HEK293T (cell line): Measurements from ENCODE around the gene AMFR.

Experiments
- CTCF ChIA-PET: fragments of 350-600 bp; formaldehyde crosslinking; extraction: SDS; loops from one replicate; lab custom pipeline; 2021; ENCODE audit warnings: antibody characterized with exemption, inconsistent platforms; lab: Yijun Ruan, JAX
- POLR2A ChIA-PET: fragments of 350-600 bp; formaldehyde crosslinking; extraction: SDS; loops from one replicate; lab custom pipeline; 2020; ENCODE audit warnings: antibody characterized with exemption, inconsistent platforms; lab: Yijun Ruan, JAX
- DNase-seq: peaks from one replicate; pipeline ENCODE4 v3.0.0; 2012; ENCODE audit warnings: mixed read lengths; ENCODE audit errors: extremely low spot score
- ARNT ChIP-seq: fragments of 450-650 bp; IDR thresholded peaks from 2 replicates; pipeline ENCODE4 v1.6.1; 2017; ENCODE audit warnings: mild to moderate bottlenecking
- BHLHE40 ChIP-seq: fragments of 450-650 bp; IDR thresholded peaks from 2 replicates; pipeline ENCODE4 v1.6.1; 2016; ENCODE audit warnings: mild to moderate bottlenecking, moderate library complexity, borderline replicate concordance
- CTBP1 ChIP-seq: fragments of 450-650 bp; IDR thresholded peaks from 2 replicates; pipeline ENCODE4 v1.6.1; 2016; ENCODE audit warnings: borderline replicate concordance
- ELF4 ChIP-seq: fragments of 450-650 bp; IDR thresholded peaks from 2 replicates; pipeline ENCODE4 v1.6.1; 2017; ENCODE audit warnings: antibody characterized with exemption
- FOXA1 ChIP-seq: fragments of 450-650 bp; IDR thresholded peaks from 2 replicates; pipeline ENCODE4 v1.6.1; 2016; ENCODE audit warnings: mild to moderate bottlenecking
- FOXK2 ChIP-seq: fragments of 450-650 bp; IDR thresholded peaks from 2 replicates; pipeline ENCODE4 v1.6.1; 2016; ENCODE audit warnings: mild to moderate bottlenecking
- FOXM1 ChIP-seq: fragments of 450-650 bp; IDR thresholded peaks from 2 replicates; pipeline ENCODE4 v1.6.1; 2017; ENCODE audit warnings: mild to moderate bottlenecking, borderline replicate concordance
- HDGF ChIP-seq: fragments of 450-650 bp; IDR thresholded peaks from 2 replicates; pipeline ENCODE4 v1.6.1; 2017; ENCODE audit warnings: antibody characterized with exemption, borderline replicate concordance
- L3MBTL2 ChIP-seq: fragments of 450-650 bp; conservative IDR thresholded peaks from 2 replicates; pipeline ENCODE4 v1.6.1; 2016; ENCODE audit warnings: mild to moderate bottlenecking
- LEF1 ChIP-seq: fragments of 450-650 bp; IDR thresholded peaks from 2 replicates; pipeline ENCODE4 v1.6.1; 2017; ENCODE audit warnings: mild to moderate bottlenecking, borderline replicate concordance
- NFRKB ChIP-seq: fragments of 450-650 bp; IDR thresholded peaks from 2 replicates; pipeline ENCODE4 v1.6.1; 2016; ENCODE audit warnings: mild to moderate bottlenecking, moderate library complexity
- SP1 ChIP-seq: fragments of 450-650 bp; IDR thresholded peaks from 2 replicates; pipeline ENCODE4 v1.6.1; 2017
- SUZ12 ChIP-seq: fragments of 450-650 bp; IDR thresholded peaks from 2 replicates; pipeline ENCODE4 v1.6.1; 2016; ENCODE audit warnings: mild to moderate bottlenecking
- TARDBP ChIP-seq: fragments of 450-650 bp; IDR thresholded peaks from 2 replicates; pipeline ENCODE4 v1.6.1; 2016
- ZNF384 ChIP-seq: fragments of 450-650 bp; IDR thresholded peaks from 2 replicates; pipeline ENCODE4 v1.6.1; 2016
- TF ChIP-seq, protein P1 (sequence below): fragments of 450-650 bp; IDR thresholded peaks from 2 replicates; pipeline ENCODE4 v1.6.1; 2016

The AMFR gene

DNA sequence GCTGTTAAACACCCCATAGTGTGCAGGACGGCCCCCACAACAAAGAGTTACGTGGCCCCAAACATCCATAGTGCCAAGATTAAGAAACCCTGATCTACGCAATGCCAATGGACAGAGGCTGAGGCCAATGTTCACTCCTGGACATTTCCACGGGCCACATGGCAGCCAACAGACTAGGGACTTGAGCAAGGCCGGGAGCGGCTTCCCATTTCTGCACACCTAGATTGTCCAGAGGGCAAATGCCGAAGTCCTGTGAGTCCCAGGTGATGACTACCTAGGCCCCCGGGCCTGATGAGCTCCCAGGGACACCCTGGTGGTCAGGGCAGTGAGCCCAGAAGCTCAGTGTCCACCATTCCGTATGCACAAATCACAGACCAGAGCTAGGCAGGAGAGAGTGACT, 95.5 kb downstream of the AMFR start:
- TF ChIP-seq FOXK2 = no peak
- no peak for TF ChIP-seq ARNT
- no peak for TF ChIP-seq LEF1
- no peak for TF ChIP-seq BHLHE40
- no peak for TF ChIP-seq ELF4
- no peak for TF ChIP-seq SUZ12
- TF ChIP-seq, protein P1, sequence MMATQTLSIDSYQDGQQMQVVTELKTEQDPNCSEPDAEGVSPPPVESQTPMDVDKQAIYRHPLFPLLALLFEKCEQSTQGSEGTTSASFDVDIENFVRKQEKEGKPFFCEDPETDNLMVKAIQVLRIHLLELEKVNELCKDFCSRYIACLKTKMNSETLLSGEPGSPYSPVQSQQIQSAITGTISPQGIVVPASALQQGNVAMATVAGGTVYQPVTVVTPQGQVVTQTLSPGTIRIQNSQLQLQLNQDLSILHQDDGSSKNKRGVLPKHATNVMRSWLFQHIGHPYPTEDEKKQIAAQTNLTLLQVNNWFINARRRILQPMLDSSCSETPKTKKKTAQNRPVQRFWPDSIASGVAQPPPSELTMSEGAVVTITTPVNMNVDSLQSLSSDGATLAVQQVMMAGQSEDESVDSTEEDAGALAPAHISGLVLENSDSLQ = no peak
- no peak for TF ChIP-seq SP1
- TF ChIP-seq NFRKB = no peak
- TF ChIP-seq FOXM1 = no peak
- TF ChIP-seq CTBP1 = no peak
- TF ChIP-seq ZNF384 = no peak
- no peak for TF ChIP-seq TARDBP
- no peak for TF ChIP-seq HDGF
- no peak for TF ChIP-seq FOXA1
- TF ChIP-seq L3MBTL2 = no peak
- ChIA-PET CTCF (interaction anchor here (1.2 to 2.8 kb wide), 2 partner anchors 12 to 26 kb away, joined by 5 to 9 read pairs; no protein-coding TSS in a partner anchor), POLR2A (interaction anchor here (0.7 kb wide), 1 partner anchor 17 kb away, joined by 3 read pairs; no protein-coding TSS in a partner anchor)
- no peak for DNase-seq

- DNase-seq = no peak
- TF ChIP-seq SUZ12 (no peak), FOXK2 (no peak), CTBP1 (no peak), ZNF384 (no peak), L3MBTL2 (no peak), NFRKB (no peak), FOXA1 (no peak)
- TF ChIP-seq, protein P1 = no peak
- ChIA-PET CTCF (interaction anchor here (0.6 to 1.2 kb wide), 2 partner anchors 10 to 833 kb away, joined by 3 to 5 read pairs; no protein-coding TSS in a partner anchor), POLR2A (interaction anchor here (1.0 kb wide), 1 partner anchor 11 kb away, joined by 3 read pairs; no protein-coding TSS in a partner anchor)
Measured at GRCh38 chr16:56328276-56329022, 96.9 kb downstream of the AMFR start.

DNA sequence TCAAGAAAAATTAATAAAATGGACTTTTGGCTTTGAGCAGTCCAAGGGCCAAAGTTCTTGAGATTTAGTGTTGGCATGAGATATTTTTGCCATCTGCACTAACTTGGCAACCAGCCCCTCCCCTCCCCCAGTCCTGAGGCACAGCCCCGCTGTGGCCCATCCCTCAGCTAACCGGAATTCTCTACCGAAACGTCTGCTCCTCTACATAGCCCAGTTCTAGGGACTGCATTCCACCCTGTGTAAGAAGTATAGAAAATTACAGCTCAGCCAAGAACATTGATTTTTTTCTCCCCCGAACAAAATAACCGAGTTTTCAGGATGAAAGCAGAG, 97.5 kb downstream of the AMFR start:
- CTCF ChIA-PET = no interaction called here
- TF ChIP-seq SP1 (no peak), BHLHE40 (no peak), ARNT (no peak), NFRKB (no peak), ZNF384 (no peak), LEF1 (no peak), FOXM1 (no peak), L3MBTL2 (no peak), HDGF (no peak), SUZ12 (no peak), FOXK2 (no peak)
- TF ChIP-seq, protein P1 = no peak
- POLR2A ChIA-PET = interaction anchor here (1.0 kb wide), 1 partner anchor 12 kb away, joined by 3 read pairs; no protein-coding TSS in a partner anchor
- DNase-seq = no peak

DNA sequence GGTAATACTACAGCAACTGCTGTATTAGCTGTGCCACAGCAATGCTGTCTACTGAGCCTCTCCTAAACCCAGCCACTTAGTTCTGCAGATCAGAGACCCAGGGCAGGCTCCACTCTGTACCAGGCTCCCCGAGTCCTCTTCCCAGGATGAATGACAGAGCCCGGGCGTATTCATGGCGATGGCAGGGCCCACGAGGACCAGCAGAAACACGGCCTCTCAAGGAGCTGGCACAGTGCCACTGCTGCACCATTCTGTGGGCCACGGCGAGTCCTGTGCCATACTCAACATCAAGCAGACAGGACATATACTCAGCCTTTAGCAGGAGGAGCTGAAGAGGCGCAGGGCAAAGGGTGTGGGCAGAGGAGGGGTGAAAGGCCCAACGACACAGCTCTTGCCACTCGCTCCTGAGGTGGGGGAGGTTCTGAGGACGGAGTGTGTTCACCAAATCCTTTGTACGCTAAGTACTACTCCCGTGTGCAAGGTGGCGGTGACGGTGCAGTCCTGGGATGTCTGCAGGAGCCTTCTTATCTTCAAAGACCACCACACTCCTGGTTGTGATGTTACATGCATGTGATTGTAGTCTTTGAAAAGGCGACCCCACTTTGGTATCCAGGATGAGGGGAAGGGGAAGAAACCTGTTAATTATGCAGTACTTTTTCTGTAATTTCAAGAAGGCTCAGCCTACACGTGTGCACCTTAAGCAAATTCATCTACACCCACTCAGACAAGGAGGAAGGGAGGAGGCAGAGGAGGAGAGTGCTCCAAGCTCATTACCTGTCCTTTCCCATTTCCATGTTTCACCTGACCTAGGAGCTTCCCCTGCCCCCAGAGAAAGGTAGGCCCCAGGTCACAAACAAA, 98.0 kb downstream of the AMFR start:
- TF ChIP-seq NFRKB (no peak), HDGF (no peak), FOXK2 (no peak), SP1 (no peak)
- ChIA-PET POLR2A (interaction anchor here (1.0 kb wide), 1 partner anchor 12 kb away, joined by 3 read pairs; no protein-coding TSS in a partner anchor), CTCF (no interaction called here)

DNA sequence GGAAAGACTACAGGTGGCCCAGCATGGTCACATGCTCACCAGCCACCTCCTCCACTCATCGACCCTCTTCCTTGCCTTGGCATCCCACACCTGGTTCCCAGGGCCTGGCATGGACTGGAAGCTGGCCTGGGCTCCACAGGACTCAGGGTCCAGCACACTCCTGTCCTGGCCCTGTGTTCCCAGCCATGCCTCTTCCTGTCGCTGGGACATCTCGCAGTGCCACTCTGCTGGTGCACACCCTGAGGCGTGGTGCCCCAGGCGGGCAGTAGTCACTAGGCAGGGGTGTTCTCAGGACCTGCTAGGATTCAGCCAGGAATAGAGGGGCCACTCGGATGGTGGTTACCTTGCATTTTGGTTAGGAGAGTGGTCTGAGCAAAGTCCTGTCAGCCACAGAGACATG, 99.4 kb downstream of the AMFR start:
- POLR2A ChIA-PET = interaction anchor here (1.6 kb wide), 1 partner anchor 9 kb away, joined by 4 read pairs; no protein-coding TSS in a partner anchor

More for the DNA sequence above, 98.0 kb downstream of the AMFR start:
- DNase-seq = no peak

More for the DNA sequence above, 99.4 kb downstream of the AMFR start:
- CTCF ChIA-PET = interaction anchor here (1.1 kb wide), 1 partner anchor 8 kb away, joined by 4 read pairs; no protein-coding TSS in a partner anchor
- no peak for DNase-seq
- no peak for TF ChIP-seq ZNF384
- no peak for TF ChIP-seq CTBP1
- TF ChIP-seq, protein P1 = no peak
- no peak for TF ChIP-seq FOXA1
- no peak for TF ChIP-seq HDGF
- no peak for TF ChIP-seq FOXM1
- no peak for TF ChIP-seq SUZ12
- TF ChIP-seq SP1 = no peak
- TF ChIP-seq ELF4 = no peak
- no peak for TF ChIP-seq TARDBP
- TF ChIP-seq BHLHE40 = no peak
- no peak for TF ChIP-seq LEF1
- TF ChIP-seq NFRKB = no peak
- TF ChIP-seq L3MBTL2 = no peak
- no peak for TF ChIP-seq FOXK2
- no peak for TF ChIP-seq ARNT
